HCT116 (cell line): ENCODE measurements around the gene PEAK1. TPM values are rescaled to one million over a fixed set of nuclear protein-coding genes. Genes with fewer than 3 reads are reported as not detected.

Experiments
- ATAC-seq: fragments of 200-7000 bp; cut with Tn5 transposase; 2 replicates; pipeline ENCODE4 v1.9.1; 2020; ENCODE audit warnings: mild to moderate bottlenecking, moderate library complexity
- BruUV-seq: library from RNA; stranded (reverse); fragments of 400-500 nt; replicated peaks from 2 replicates; lab custom pipeline; 2021; lab: Mats Ljungman, UMichigan
- CTCF ChIA-PET: fragments of 300-600 bp; sonication (Branson Sonifier 250); formaldehyde crosslinking; loops from one replicate; lab custom pipeline; 2021; ENCODE audit warnings: antibody characterized with exemption; lab: Charles Lee
- POLR2A ChIA-PET: fragments of 300-600, 350-600 bp; sonication (Branson Sonifier 250); formaldehyde crosslinking; loops from one replicate; lab custom pipeline; 2021; ENCODE audit warnings: antibody characterized with exemption; lab: Charles Lee
- RAD21 ChIA-PET, 2 experiments: fragments of 300-600 bp; sonication (Branson Sonifier 250); formaldehyde crosslinking; loops; one replicate each; lab custom pipeline; 2023; ENCODE audit warnings: low total read pairs in 2 of 2; ENCODE audit not compliant: uncharacterized antibody in 2 of 2, unreplicated experiment in 2 of 2, low non-redundant PET in 1 of 2; lab: Charles Lee
- DNase-seq: peaks from one replicate; pipeline ENCODE4 v3.0.0-alpha.2; 2010; ENCODE audit warnings: low read depth, low spot score
- H2AFZ ChIP-seq: fragments of 200-600 bp; shearing (Covaris generic), sonication (generic); 2 replicates; pipeline ENCODE4 v1.6.1; 2017; ENCODE audit warnings: low read depth, mixed run types, mixed read lengths, antibody characterized with exemption, low read length; ENCODE audit not compliant: poor library complexity, severe bottlenecking
- H3K27ac ChIP-seq: 2 replicates; pipeline ENCODE4 v1.5.1; 2012; ENCODE audit warnings: low read depth, low read length
- H3K27me3 ChIP-seq: fragments of 200-600 bp; sonication (generic); 2 replicates; pipeline ENCODE4 v1.6.1; 2016; ENCODE audit warnings: mixed run types, low read length, mixed read lengths; ENCODE audit not compliant: insufficient read depth
- H3K36me3 ChIP-seq, 2 experiments: fragments of 200-500 bp in 1 of 2; fragments of 200-600 bp in 1 of 2; sonication (Bioruptor generic) in 1 of 2; sonication (generic) in 1 of 2; 2 replicates each; pipeline versions ENCODE4 v1.5.1 to v1.6.1; 2014 to 2016; ENCODE audit warnings: low read length in 2 of 2, inconsistent platforms in 1 of 2, mixed read lengths in 1 of 2, mixed run types in 1 of 2; ENCODE audit not compliant: insufficient read depth in 2 of 2, control insufficient read depth in 1 of 2
- H3K4me1 ChIP-seq, 2 experiments: fragments of 200-600 bp in 1 of 2; sonication (generic) in 1 of 2; 2 replicates each; pipeline versions ENCODE4 v1.5.1 to v1.6.1; 2012 to 2017; ENCODE audit warnings: low read length in 2 of 2, inconsistent platforms in 1 of 2, mild to moderate bottlenecking in 1 of 2, mixed read lengths in 1 of 2, mixed run types in 1 of 2, moderate library complexity in 1 of 2; ENCODE audit not compliant: insufficient read depth in 2 of 2, control insufficient read depth in 1 of 2
- H3K4me2 ChIP-seq: fragments of 200-600 bp; sonication (generic); 2 replicates; pipeline ENCODE4 v1.6.1; 2017; ENCODE audit warnings: mixed run types, low read length, mixed read lengths
- H3K4me3 ChIP-seq, 2 experiments: fragments of 200-600 bp in 1 of 2; sonication (generic) in 1 of 2; replicated peaks in 1 of 2; 2 replicates each; pipeline ENCODE4 v1.5.1; 2011 to 2016; ENCODE audit warnings: low read length in 2 of 2, control low read depth in 1 of 2, low read depth in 1 of 2, mild to moderate bottlenecking in 1 of 2, mixed read lengths in 1 of 2, mixed run types in 1 of 2
- H3K79me2 ChIP-seq: fragments of 200-600 bp; sonication (generic); 2 replicates; pipeline ENCODE4 v1.6.1; 2017; ENCODE audit warnings: mild to moderate bottlenecking, mixed run types, low read length, moderate library complexity, mixed read lengths; ENCODE audit not compliant: insufficient read depth
- H3K9ac ChIP-seq: fragments of 200-600 bp; sonication (generic); 2 replicates; pipeline ENCODE4 v1.6.1; 2016; ENCODE audit warnings: low read length, mixed read lengths
- H3K9me2 ChIP-seq: fragments of 200-600 bp; sonication (generic), shearing (Covaris generic); 2 replicates; pipeline ENCODE4 v1.6.1; 2017; ENCODE audit warnings: mixed run types, mild to moderate bottlenecking, moderate library complexity; ENCODE audit not compliant: insufficient read depth
- H3K9me3 ChIP-seq, 2 experiments: fragments of 200-500 bp in 1 of 2; fragments of 200-600 bp in 1 of 2; sonication (Bioruptor generic) in 1 of 2; sonication (generic) in 1 of 2; 2 replicates each; pipeline ENCODE4 v1.6.1; 2014 to 2017; ENCODE audit warnings: low read length in 2 of 2, mixed read lengths in 2 of 2, inconsistent platforms in 1 of 2, low read depth in 1 of 2, mild to moderate bottlenecking in 1 of 2, mixed run types in 1 of 2, moderate library complexity in 1 of 2; ENCODE audit not compliant: control insufficient read depth in 1 of 2, insufficient read depth in 1 of 2
- H4K20me1 ChIP-seq: fragments of 200-600 bp; sonication (generic), shearing (Covaris generic); 2 replicates; pipeline ENCODE4 v1.6.1; 2017; ENCODE audit warnings: mixed run types, mild to moderate bottlenecking, moderate library complexity; ENCODE audit not compliant: insufficient read depth
- CBX3 ChIP-seq: IDR thresholded peaks from 2 replicates; pipeline ENCODE4 v1.6.1; 2012; ENCODE audit warnings: low read depth
- EGR1 ChIP-seq: IDR thresholded peaks from 2 replicates; pipeline ENCODE4 v1.6.1; 2012; ENCODE audit warnings: low read depth
- EZH2 ChIP-seq: fragments of 200-600 bp; sonication (generic); IDR thresholded peaks from 2 replicates; pipeline ENCODE4 v1.6.1; 2017; ENCODE audit warnings: antibody characterized with exemption, mixed run types
- EZH2phosphoT487 ChIP-seq: fragments of 200-600 bp; IDR thresholded peaks from 2 replicates; pipeline ENCODE4 v1.6.1; 2018; ENCODE audit warnings: antibody characterized with exemption, borderline replicate concordance
- FOSL1 ChIP-seq: IDR thresholded peaks from 2 replicates; pipeline ENCODE4 v1.6.1; 2012; ENCODE audit warnings: low read depth
- JUND ChIP-seq: IDR thresholded peaks from 2 replicates; pipeline ENCODE4 v1.6.1; 2012
- RAD21 ChIP-seq: IDR thresholded peaks from 2 replicates; pipeline ENCODE4 v1.6.1; 2012; ENCODE audit warnings: low read depth, mild to moderate bottlenecking
- SIN3A ChIP-seq: IDR thresholded peaks from 2 replicates; pipeline ENCODE4 v1.6.1; 2012; ENCODE audit warnings: low read depth
- SP1 ChIP-seq: IDR thresholded peaks from 2 replicates; pipeline ENCODE4 v1.6.1; 2012; ENCODE audit warnings: low read depth
- TCF7L2 ChIP-seq: IDR thresholded peaks from 2 replicates; pipeline ENCODE4 v1.7.0; 2011; ENCODE audit warnings: borderline replicate concordance, inconsistent platforms; ENCODE audit not compliant: insufficient read depth, insufficient read length; ENCODE audit errors: extremely low read depth
- ZFX ChIP-seq: fragments of 450-650 bp; IDR thresholded peaks from 2 replicates; pipeline ENCODE4 v1.6.1; 2017
- ZNF274 ChIP-seq: fragments of 200-500 bp; sonication (Bioruptor generic); IDR thresholded peaks from 2 replicates; pipeline ENCODE4 v1.6.1; 2014; ENCODE audit warnings: mild to moderate bottlenecking, low read depth, low read length, inconsistent platforms
- intact Hi-C: fragments of 100-400 bp; cut with micrococcal nuclease; formaldehyde crosslinking; loops from 2 replicates; pipeline ENCODE4 v1.10.0; 2022
- total RNA-seq: library from RNA; stranded (reverse); gene quantifications from one replicate; pipeline ENCODE4 v1.2.1, GENCODE V29; 2021; ENCODE audit not compliant: unreplicated experiment
- TF ChIP-seq, protein P1 (sequence below): IDR thresholded peaks from 2 replicates; pipeline ENCODE4 v1.6.1; 2012

Gene PEAK1
- total RNA-seq, 1 experiment from 2014 or later: 23.4 TPM

DNA sequence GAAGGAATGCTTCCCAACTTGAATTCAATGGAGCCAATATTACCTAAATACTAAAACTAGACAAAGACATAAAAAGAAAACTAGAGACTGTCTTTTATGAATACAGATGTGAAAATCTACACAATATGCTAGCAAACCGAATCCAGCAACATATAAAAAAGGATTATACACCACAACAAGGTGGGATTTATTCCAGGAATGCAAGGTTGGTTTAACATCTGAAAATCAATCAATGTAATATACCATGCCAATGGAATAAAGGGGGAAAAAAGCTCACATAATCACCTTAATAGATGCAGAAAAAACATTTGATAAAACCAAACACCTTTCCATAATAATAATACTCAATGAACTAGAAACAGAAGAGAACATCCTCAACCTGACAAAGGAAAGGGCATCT lies 279.7 kb downstream of the PEAK1 start (continued):
- no peak for TF ChIP-seq SP1
- TF ChIP-seq ZNF274: no peak
- TF ChIP-seq SIN3A: no peak

DNA sequence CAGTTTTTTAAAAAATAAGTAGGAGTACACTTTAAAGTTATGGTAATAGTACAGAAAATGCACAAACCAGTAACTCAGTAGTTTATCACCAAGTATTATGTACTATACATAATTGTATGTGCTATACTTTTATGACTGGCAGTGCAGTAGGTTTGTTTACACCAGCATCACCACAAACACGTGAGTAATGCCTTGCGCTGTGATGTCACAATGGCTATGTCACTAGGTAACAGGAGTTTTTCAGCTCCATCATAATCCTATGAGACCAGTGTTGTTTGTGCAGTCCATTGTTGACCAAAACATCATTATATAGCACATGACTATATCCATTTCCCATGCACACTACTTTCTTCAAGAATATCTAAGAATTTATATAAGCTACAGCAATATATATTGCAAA lies 280.6 kb downstream of the PEAK1 start:
- intact Hi-C loops: no loop called here
- no TSS peak for BruUV-seq
- Histone ChIP-seq H3K4me3 (no peak overlapping the region), H3K9me2 (no peaks in the 10 kb centered on the region; the same call in 1 of the 2 replicates)
- DNase-seq: no peak
- no peak for TF ChIP-seq TCF7L2
- TF ChIP-seq ZNF274: no peak
- TF ChIP-seq, protein P1, sequence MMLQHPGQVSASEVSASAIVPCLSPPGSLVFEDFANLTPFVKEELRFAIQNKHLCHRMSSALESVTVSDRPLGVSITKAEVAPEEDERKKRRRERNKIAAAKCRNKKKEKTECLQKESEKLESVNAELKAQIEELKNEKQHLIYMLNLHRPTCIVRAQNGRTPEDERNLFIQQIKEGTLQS: no peak
- TF ChIP-seq, all 23 proteins: peak for 0
- H3K27me3 ChIP-seq: no peaks in the 10 kb centered on the region
- RAD21 ChIA-PET: no interaction called here
- POLR2A ChIA-PET: no interaction called here
- no peaks in the 10 kb centered on the region for H3K36me3 ChIP-seq
- H3K79me2 ChIP-seq: no peaks in the 10 kb centered on the region
- H3K27ac ChIP-seq: no peak overlapping the region
- CTCF ChIA-PET: no interaction called here
- H3K9me3 ChIP-seq: peaks cover 4% of the 10 kb centered on the region in 2 experiments; a peak in 1 of 4 replicates
- no peak overlapping the region for H2AFZ ChIP-seq
- no peak for ATAC-seq
- H3K4me1 ChIP-seq: peaks cover 3% of the 10 kb centered on the region in 2 experiments; a peak in 3 of 4 replicates
- no peak overlapping the region for H3K9ac ChIP-seq
- H3K4me2 ChIP-seq: no peak overlapping the region
- H4K20me1 ChIP-seq: no peaks in the 10 kb centered on the region

DNA sequence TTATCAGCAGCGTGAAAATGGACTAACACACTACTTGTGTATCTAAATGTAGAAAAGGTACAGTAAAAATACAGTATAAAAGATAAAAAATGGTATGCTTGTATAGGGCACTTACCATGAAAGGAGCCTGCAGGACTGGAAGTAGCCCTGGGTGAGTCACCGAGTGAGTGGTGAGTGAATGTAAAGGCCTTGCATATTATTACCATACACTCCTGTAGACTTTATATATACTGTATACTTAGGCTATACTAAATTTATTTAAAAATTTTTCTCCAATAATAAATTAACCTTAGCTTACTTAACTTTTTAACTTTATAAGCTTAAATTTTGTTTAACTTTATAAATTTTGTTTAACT lies 281.8 kb downstream of the PEAK1 start:
- intact Hi-C loops: no loop called here
- no peak for ATAC-seq
- no peak for TF ChIP-seq JUND
- TF ChIP-seq EZH2phosphoT487: no peak
- TF ChIP-seq ZFX: no peak
- TF ChIP-seq TCF7L2: no peak
- no peak for TF ChIP-seq SIN3A
- no peak for TF ChIP-seq RAD21
- TF ChIP-seq CBX3: no peak
- TF ChIP-seq EGR1: no peak
- no peak for TF ChIP-seq EZH2
- no peak for TF ChIP-seq FOSL1

More for the DNA sequence above, 281.8 kb downstream of the PEAK1 start:
- no peaks in the 10 kb centered on the region for H3K4me1 ChIP-seq
- H3K36me3 ChIP-seq: no peaks in the 10 kb centered on the region
- BruUV-seq: no TSS peak
- CTCF ChIA-PET: no interaction called here
- DNase-seq: no peak
- POLR2A ChIA-PET: no interaction called here
- no peaks in the 10 kb centered on the region for H3K27me3 ChIP-seq
- RAD21 ChIA-PET: no interaction called here
- H3K4me2 ChIP-seq: no peak overlapping the region
- H4K20me1 ChIP-seq: no peaks in the 10 kb centered on the region
- no peak overlapping the region for H3K9ac ChIP-seq
- no peak overlapping the region for H3K4me3 ChIP-seq
- H3K27ac ChIP-seq: no peak overlapping the region
- H3K9me2 ChIP-seq: no peaks in the 10 kb centered on the region; the same call in 1 of the 2 replicates
- no peaks in the 10 kb centered on the region for H3K79me2 ChIP-seq
- no peak overlapping the region for H2AFZ ChIP-seq
- H3K9me3 ChIP-seq: peaks cover 4% of the 10 kb centered on the region in 2 experiments; a peak in 1 of 4 replicates
